ENCODE measurements around the gene SGO2.
"Not testable (repeated sequence)": the region's sequence is repeated elsewhere in the genome, so short reads cannot be mapped to it uniquely, and the experiment has no call there.

Gene SGO2

DNA sequence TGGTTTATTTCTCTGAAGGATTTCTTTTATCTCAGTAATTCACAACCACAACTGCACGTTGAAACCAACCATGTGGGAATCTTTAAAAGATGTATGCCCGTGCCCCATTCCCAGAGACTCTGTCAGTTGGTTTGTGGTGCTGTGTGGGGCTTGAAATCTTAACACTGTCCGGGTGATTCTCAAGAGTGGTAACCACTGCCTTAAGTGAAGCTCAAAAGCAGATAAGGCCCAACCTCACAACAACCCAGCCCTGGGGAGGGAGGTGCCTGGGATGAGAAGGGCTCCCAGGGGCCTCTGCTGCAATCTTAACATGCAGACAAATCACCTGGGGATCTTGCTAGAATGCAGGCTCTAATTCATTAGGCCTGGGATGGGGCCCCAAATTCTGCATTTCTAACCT is 73.2 kb downstream of the SGO2 start:
- no peak for DNase-seq

DNA sequence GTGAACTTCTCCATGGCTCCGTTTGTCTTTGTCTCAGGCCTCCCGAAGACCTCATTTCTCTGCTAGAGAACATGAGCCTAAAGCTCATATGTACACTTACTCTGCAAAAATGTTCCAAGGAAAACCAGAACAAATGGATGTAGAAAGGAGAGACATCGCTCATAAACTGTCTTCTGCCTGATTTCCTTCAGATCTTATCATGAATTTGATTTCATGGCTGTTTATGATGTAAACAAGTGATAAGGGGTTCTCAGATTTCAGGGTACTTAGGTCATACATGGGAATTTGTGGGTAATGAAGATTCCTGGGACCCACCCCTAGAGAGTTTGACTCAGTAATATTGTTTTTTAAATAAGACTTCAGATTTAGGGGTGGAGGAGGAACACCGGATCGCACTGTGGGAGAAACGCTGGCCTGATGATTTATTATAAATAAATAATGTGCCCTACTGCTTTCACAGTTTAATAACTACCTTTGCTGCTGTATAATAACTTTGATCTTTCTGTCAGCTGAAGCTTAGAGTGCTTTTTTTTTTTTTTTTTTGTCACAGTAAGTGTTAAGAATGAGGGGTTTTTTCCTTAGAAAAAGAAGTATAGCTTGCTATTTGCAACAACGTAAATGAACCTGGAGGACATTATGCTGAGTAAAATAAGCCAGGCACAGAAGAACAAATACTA is 74.7 kb downstream of the SGO2 start:
- no peak for DNase-seq

DNA sequence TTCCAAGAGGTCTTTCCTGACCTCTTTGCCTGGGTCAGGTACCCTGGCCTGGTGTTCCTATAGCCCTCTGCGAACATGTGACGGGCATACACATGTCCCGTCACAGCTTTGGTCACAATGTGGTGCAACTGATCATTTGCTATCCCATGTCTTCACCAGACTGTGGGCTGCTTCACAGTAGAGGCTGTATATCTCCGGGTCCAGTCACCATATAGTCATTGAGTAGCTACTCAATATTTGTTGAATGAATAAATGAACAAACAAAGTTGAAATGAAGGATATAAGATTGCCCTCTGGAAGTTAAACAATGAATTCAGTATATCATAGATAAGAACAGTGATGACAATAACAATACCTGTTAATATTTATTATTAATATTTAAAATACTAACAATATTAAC is 76.6 kb downstream of the SGO2 start:
- no peak for DNase-seq

DNA sequence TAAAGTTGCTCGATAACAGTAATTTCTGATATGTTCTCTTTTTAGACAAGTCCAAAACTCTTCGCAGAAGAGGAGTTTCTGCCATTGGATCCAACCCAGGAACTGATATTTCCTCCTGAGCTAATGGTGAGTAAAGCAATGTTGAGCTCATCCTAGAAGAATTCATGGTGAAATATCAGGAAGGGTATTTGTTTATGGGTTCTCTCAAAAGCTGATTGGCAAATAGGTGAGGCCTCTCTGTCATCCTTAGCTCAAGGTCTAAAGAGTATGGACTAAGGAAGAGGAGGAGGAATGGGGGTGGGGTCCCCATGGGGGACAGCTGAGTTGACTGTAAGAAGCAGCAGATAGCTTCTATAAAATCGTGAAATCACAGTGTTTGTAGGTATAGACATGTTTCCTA is 78.0 kb downstream of the SGO2 start:
- no peak for DNase-seq

DNA sequence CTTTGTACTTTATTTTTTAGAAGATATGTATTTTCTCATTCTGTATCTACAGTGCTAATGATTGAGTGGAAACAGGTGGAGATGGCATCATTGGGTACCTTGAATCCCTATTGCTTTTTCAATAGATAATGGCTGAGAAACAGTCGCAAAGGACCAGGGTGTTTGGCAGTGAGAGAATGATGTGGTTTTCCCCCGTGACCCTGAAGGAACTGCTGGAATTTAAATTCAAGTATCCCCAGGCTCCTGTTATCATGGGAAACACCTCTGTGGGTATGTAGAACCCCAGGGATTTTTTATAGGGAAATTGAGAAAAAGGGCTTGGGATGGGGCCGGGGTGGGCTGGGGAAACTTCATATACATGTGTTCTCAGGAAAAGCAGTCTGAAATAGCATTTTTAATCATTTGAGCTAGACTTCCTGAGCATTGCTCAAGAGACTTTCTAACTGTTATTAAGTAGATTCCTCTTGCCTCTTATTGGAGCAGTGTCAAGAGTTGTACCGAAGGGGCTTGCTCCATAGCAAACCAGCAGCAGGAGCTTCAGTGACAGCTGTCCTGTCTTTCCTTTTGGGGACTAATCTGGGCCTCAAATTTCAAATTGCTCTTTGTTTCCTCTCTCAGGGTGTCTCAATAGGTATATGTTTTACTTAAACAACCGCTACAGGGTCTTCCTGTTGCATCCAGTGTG is 78.7 kb downstream of the SGO2 start:
- no peak for DNase-seq

DNA sequence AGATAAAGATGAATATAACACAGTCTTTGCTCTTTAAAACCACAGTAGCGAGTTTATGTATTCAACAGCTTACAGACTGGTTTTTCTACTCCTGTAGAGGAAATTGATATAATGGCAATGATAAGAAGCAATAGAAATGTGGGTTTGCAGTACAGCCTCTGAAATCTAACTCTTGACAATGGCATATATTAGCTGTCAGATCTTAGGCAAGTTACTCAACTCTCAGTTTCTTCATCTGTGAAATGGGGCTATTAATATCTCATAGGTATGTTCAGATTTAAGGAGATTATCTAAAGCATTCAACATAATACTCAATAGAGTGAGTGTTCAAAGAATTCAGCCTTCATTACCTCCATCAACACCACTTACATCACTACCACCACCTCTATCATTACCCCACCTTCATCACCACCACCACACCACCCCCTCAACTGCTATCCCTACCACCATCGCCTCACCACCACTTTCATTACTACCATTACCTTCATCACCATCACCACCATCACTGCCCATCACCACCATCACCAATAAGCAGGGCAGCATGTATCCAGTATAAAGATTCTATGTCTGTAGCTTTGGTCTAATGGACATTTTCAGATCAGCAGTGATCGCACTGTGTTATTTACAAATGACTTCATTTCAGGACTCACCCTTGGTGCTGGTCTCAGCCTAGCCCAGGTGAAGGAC is 82.5 kb downstream of the SGO2 start:
- DNase-seq, result no peak

DNA sequence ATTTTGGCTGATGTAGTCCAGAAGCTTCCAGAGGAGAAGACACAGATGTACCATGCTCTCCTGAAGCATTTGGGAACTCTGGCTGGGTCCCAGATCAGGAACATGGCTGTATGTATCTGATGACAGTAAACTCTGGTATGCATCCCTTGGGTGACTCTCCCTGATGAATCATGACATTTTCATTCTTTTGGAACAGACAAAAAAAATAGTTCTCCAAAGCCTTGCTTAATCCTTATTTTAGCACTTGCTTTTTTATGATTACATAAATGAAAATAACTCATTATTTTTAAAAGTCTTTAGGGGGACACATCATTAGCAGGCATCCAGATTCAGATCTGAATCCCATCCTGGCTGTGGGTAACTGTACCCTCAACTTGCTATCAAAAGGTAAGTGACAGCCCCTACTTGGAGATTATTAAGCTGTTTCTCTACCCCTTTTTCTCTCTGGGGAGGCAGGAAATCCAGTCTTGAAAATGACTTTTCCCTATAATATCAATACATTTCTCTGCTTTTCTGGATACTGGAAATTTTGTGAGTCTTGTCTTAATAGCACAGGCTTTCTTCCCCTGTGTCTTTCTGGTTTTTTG is 83.1 kb downstream of the SGO2 start:
- no peak for DNase-seq

DNA sequence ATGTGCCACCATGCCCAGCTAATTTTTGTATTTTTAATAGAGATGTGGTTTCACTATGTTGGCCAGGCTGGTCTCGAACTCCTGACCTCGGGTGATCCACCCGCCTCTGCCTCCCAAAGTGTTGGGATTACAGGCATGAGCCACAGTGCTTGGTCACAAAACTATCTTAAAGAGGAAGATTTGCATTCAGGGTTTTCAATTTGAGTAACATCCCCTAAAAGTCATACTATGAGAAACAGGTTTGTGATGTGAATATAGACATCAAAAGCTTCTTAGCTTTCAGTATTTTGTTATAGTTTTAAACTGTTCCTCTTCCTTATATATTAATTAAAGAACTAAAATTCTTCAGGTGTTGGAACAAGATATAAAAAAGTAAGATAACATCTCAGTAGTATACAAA is 84.2 kb downstream of the SGO2 start:
- DNase-seq, result not testable (repeated sequence)

DNA sequence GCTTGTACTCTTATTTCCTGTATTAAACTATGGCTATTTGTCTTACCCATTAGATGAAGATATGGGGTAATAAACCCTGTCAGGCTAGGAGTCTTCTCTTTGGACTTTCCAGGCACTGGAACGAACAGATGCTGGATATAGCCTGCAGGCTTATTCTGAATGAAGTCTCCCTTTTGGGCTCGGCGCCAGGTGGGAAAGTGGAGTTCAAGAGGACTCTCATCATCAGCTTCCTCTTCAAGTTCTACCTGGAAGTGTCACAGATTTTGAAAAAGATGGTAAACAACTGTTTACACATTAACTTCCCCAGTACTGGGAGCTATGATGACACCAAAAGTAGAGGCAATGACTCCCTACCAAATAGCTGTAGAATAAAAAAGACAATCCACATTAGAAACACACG is 87.7 kb downstream of the SGO2 start:
- DNase-seq, result no peak

DNA sequence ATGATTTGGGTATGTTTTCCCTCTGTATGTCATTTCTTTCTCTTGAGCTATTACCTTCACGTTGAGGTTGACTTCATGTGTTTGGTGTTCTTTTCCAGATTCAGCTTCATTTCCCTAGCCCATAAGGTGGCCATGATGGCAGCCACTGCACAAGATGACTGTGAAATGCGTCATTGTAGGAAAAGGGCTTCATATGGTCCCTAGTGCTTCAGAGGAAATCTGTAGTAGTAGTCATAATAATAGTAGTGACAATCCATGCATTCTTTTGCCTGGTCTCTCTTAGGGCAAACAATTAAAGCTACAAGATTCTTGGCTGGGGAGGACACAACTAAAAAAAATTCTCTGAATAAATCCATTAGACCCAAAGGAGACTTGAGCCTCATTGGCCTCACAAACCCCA is 88.2 kb downstream of the SGO2 start:
- no peak for DNase-seq

DNA sequence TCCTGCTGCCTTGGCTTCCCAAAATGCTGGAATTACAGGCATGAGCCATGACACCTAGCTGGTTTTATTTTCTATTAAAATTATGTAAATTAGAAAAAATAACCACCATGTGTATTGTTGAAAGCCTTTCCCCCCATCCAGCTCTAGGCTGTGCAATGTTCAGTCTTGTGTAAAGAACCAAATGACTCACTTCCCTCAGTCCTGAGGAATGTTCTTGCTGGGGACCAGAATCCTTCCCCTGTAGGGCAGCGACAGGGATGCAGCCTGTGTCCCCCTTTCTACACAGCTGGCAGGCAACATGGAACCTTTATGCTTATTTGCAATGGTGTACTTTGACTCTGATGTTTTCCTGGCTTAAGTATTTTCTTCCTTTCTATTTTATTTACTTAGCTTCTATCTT is 89.2 kb downstream of the SGO2 start:
- DNase-seq, result no peak

DNA sequence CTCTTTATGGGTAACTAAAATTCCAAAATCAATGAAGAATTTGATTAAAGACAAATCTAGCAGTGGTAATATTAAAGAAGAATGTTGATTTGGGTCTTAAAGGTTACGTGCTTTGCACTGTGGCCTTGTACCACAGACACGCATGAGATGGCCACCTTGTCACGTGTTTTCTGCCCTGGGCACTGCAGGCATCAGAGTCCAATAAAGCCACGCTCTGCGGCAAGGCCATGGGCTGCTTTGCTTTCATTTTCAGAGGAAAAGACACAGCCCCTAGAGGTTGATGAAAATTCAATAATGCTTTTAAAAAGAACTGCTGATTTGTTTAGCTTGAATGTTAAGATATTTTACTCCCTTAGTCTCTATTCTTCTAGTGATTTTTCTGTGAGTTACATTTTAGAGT is 90.2 kb downstream of the SGO2 start:
- DNase-seq, result no peak

DNA sequence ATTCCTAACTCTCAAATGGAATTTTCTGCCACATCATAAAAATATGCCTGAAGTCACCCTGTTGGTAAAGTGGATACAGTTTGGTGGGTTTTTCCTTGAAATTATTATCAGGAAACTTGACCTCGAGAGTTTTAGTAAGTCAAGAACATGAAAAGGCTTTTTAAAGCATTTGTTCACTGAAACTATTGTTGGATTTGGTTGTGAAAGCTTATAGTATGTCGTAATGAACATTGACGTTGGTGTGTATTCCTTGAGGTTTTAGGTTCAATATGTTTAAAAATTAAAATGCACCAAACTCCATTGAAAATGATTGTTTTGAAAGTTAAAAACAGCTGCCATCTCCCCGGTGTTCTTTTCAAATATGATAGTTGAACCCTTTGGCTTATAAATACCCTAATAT is 90.6 kb downstream of the SGO2 start:
- no peak for DNase-seq

DNA sequence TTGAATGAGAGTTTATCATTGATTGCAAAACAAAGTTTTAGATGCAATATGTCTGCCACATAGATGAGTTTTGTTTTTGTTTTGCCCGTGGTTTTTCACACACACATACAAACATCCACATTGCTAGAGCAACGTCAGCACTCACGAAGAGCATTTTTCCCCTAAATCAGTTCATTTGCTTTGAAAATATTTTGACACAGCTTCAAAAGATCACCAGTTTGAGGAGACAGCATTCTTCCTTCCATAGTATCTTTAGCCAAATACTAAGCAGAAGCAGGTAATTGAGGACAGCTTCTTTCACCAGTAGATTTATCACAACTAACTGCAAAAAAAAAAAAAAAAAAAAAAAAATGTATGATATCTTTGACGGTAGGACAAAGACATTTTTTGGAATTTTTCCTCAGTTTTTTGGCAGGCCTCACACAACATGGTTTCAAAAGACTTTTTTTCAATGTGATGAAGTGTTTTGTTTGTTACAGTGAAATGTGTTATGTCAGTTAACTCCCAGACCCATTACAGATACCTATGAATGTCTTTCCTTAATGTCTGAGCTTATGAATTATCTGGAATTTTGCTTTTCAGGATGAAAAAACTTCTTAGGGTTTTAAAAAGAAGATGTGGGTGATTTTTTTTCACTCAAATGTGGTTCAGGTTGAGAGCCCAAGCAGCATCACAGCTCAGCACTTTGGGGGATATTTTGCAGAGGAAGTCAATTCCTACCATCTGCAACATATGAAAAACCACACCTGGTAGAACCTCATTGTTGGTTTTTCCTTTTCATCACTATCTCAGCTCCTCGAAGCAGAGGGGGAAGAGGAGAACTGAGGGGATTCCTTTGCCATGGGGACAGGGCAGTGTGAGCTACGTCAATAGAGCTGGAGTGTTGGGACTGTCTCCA is 91.4 kb downstream of the SGO2 start:
- no peak for DNase-seq

DNA sequence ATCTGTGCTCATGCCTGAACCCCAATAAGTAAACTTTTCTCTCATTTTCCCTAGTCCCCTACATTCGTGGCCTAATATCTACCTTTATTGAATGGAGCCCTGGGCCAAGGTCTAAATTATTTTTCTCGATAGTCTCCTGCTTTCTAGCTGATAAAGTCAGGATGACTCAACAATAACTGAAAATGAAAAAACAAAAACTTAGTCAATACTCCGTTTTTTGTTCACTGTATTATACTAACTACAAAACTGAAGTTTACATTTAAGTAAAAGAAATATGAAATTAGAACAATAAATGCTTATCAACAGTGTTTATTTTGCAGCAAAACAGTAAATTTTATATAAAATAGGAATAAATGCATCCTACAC is 92.0 kb downstream of the SGO2 start:
- DNase-seq, result no peak

DNA sequence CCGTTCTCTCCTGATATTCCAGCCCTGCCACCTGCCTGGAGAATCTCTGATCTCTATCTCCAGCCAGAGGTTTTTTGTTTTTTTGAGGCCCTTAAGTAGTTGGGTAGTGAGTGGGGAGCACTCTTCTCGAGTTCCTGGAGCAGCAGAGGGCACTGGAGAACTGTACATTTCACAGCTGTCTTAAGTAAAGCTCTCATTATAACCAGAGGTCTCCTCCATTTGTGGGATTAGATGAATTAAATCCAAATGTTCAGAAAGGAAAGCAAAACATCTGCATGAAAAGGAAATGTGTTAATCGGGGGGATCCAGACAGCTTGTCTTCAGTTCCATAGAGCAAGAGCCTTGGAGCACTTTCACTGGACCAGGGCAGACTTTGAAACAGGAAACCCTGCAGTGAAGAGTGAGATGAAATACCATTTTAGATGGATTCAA is 92.6 kb downstream of the SGO2 start:
- no peak for DNase-seq

DNA sequence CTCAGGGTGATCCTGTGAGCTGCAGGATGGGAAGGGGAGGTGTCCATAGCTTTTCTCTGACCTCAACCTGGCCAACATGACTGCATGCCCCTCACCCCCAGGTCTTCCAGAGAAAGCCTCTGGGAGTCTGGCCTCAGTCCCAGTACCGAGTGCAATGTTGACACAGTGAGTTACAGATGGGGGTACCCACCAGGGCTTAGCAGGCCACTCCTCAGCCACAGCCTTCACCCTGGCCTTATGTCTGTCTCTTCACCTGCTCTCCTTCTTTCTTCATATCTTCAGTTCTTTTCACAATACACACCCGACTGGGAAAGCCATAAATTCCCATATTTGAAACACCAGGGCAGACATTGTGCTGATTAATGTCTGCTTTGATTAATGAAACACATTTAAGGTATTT is 93.3 kb downstream of the SGO2 start:
- no peak for DNase-seq

DNA sequence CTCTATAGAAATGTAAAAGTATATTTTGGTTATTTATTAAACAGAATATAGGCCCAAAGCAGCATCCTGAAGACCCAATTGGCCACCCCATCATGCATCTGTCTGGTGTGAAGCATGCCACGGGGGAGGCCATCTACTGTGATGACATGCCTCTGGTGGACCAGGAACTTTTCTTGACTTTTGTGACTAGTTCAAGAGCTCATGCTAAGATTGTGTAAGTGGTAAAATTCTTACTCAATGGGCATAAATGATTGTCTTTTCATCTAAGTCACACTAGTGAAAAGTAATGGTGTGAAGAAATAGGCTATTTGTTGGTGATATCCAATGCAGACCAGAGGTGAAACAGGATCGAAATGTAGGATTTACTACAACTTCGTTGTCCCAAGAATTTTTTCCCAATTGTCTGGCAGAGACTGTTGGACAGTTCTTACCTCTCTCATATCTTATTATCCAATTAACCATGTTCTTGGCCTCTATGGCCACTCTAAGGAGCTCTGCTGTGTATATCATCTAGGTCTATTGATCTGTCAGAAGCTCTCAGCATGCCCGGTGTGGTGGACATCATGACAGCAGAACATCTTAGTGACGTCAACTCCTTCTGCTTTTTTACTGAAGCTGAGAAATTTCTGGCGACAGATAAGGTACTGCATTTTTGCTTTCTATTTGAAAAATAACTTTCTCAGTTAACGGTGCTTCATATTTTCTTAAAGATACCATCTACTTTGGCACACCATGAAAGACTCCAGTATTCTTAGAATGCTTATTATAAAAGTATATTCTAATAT is 94.8 kb downstream of the SGO2 start:
- no peak for DNase-seq

DNA sequence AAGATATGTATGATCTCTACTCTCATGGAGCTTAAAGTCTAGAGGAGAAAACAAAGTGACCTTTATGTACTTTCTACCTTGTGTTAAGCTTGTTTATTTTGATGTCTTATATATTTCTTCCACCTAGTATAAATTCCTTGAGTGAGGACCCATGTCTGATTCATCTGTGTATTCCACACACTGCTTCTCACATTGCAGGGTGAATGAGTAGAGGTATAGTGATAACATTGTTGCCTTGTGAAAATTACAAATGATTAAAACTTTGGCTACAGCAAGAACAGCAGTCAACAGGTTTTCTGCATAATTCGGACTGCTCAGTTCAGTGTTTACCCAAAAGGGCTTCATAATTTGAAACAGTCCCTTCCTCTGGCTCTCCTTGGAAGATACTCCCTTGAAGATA is 96.1 kb downstream of the SGO2 start:
- no peak for DNase-seq

DNA sequence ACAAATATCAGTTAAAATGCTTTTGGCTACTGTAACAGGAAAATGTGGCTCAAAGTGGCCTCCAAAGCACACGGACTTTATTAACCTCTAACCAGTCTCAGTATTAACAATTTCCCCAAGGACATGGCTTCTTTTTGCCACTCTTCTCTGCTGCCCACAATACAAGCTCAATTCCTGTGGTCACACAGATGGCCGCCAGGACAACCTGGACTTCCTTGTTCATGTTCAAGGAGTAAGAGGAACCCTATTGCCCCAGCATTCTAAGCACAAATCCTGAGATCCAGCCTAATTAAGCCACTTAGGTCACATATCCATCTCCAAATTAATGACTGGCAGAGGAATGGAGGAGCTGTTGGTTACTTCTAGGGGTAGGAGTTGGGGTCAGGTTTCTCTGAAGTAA is 98.0 kb downstream of the SGO2 start:
- DNase-seq, result no peak

DNA sequence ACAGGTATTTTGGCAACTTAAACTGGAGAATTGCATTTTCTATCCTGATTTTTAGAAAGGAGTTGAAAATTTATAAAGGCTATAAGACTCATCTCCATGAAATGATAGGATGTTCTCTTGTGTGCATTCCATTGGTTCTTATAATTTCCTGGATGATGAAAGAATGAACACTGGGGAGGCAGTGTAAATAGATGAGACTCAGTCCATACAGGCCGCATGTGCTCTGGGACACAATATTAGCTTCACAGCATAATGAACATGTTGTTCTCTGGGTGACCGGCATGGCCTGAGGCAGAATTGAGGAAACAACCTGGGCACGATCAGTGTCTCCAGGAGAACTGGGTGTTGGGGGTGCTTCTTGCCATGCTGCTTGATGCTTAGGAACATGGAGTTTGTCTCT is 98.7 kb downstream of the SGO2 start:
- DNase-seq, result no peak

DNA sequence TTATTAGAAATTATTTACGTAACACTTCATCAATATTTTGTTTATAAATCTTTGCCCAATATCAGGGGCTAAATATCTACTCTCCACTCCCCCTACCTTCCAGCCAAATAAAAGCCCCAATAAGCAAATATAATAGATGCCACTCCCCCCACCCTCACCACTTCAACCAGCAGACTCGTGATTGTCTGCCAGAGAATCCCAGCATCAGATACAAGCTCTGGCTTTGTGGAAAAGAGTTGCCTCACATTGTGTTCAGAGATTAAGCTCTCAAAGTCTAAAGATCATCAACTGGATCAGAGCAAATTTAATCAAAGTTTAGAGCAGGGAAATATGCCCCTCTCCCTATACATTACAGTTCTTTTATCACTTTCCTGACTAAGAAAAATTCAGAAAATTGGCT is 99.3 kb downstream of the SGO2 start:
- no peak for DNase-seq
